Activated gamma-delta T cell treated with Interleukin-2 at 50 U/mL for 16 hours (primary cell): ENCODE results near the gene MTFMT.
"Not testable (repeated sequence)": the region's sequence is repeated elsewhere in the genome, so short reads cannot be mapped to it uniquely, and the experiment has no call there.

ENCODE experiments used
- DNase-seq: peaks from one replicate; pipeline ENCODE4 v3.0.0-alpha.2; 2020

Gene MTFMT

GRCh38 chr15:65028921-65029735, at the start of gene MTFMT:
MTFMT (minus strand) TSS chr15:65029639; CDS start chr15:65029613, 26 bp downstream.
- DNase-seq: peak; percentile 95

GRCh38 chr15:65077981-65078352, 48.5 kb upstream of the MTFMT start:
- DNase-seq: peak; percentile 28

GRCh38 chr15:65077291-65077980, 48.0 kb upstream of the MTFMT start:
- DNase-seq: no peak

- DNase-seq: no peak
These were observed 47.2 kb upstream of the MTFMT start, which contains the start of gene KBTBD13 for GRCh38 chr15:65076486-65077290. KBTBD13 (plus strand) TSS chr15:65076746; CDS start chr15:65076816, 70 bp downstream.

GRCh38 chr15:65075607-65076395, 46.4 kb upstream of the MTFMT start:
- not testable (repeated sequence) for DNase-seq

GRCh38 chr15:65074946-65075345, 45.5 kb upstream of the MTFMT start:
- DNase-seq: not testable (repeated sequence)

- no peak for DNase-seq
These were observed 43.2 kb upstream of the MTFMT start for GRCh38 chr15:65072617-65073016.

- DNase-seq: no peak
These were observed 42.6 kb upstream of the MTFMT start for GRCh38 chr15:65072027-65072426.

- no peak for DNase-seq
These were observed 42.0 kb upstream of the MTFMT start for GRCh38 chr15:65071381-65071811.

GRCh38 chr15:65069779-65070546, 40.5 kb upstream of the MTFMT start:
- DNase-seq: no peak

- no peak for DNase-seq
These were observed 39.7 kb upstream of the MTFMT start for GRCh38 chr15:65069179-65069578.

GRCh38 chr15:65068403-65068788, 39.0 kb upstream of the MTFMT start:
- no peak for DNase-seq

- DNase-seq: no peak
These were observed 38.4 kb upstream of the MTFMT start, which contains the start of gene RASL12 for GRCh38 chr15:65067645-65068402. RASL12 (minus strand) TSS chr15:65067991; CDS start chr15:65067835, 156 bp downstream.

- no peak for DNase-seq
These were observed 37.8 kb upstream of the MTFMT start for GRCh38 chr15:65067317-65067644.

GRCh38 chr15:65066635-65067316, 37.3 kb upstream of the MTFMT start:
- DNase-seq: no peak

GRCh38 chr15:65066001-65066634, 36.7 kb upstream of the MTFMT start:
- DNase-seq: no peak

- no peak for DNase-seq
These were observed 33.3 kb upstream of the MTFMT start for GRCh38 chr15:65062726-65063125.

- no peak for DNase-seq
These were observed 32.6 kb upstream of the MTFMT start for GRCh38 chr15:65062061-65062460.

GRCh38 chr15:65060641-65061397, 31.4 kb upstream of the MTFMT start:
- no peak for DNase-seq
